Suprapubic skin (tissue), 4 donors: ENCODE results near the gene PSMD11. TPM values are rescaled to one million over a fixed set of nuclear protein-coding genes. Genes with fewer than 3 reads are reported as not detected.

Source experiments
- DNase-seq, 2 donors: peaks; one replicate each; pipeline ENCODE4 v3.0.0-alpha.2; 2019; ENCODE audit warnings: low spot score in 2 of 2
- H3K27ac ChIP-seq: fragments of 200-600 bp; sonication (generic); one replicate; pipeline ENCODE4 v1.5.1; 2019
- H3K27me3 ChIP-seq: fragments of 200-600 bp; sonication (generic); one replicate; pipeline ENCODE4 v1.5.1; 2019
- H3K36me3 ChIP-seq: fragments of 200-600 bp; sonication (generic); one replicate; pipeline ENCODE4 v1.5.1; 2019
- H3K4me1 ChIP-seq: fragments of 200-600 bp; sonication (generic); one replicate; pipeline ENCODE4 v1.5.1; 2019
- H3K4me3 ChIP-seq: fragments of 200-600 bp; sonication (generic); one replicate; pipeline ENCODE4 v1.5.1; 2019; ENCODE audit warnings: mild to moderate bottlenecking
- H3K9me3 ChIP-seq: fragments of 200-600 bp; sonication (generic); one replicate; pipeline ENCODE4 v1.5.1; 2019
- EP300 ChIP-seq: sonication (generic); formaldehyde crosslinking; IDR thresholded peaks from one replicate; pipeline ENCODE4 v1.6.1; 2017; ENCODE audit warnings: antibody characterized with exemption
- POLR2A ChIP-seq, 2 donors: fragments of 450-650 bp; IDR thresholded peaks; one replicate each; pipeline ENCODE4 v1.6.1; 2017; ENCODE audit warnings: antibody characterized with exemption in 2 of 2, mild to moderate bottlenecking in 2 of 2, moderate library complexity in 2 of 2
- POLR2AphosphoS5 ChIP-seq, 3 donors: sonication (generic); formaldehyde crosslinking; IDR thresholded peaks; one replicate each; pipeline ENCODE4 v1.6.1; 2017; ENCODE audit warnings: antibody characterized with exemption in 3 of 3
- WGBS: methylation state at CpG from one replicate; pipeline ENCODE4 v1.1.5; 2018; 5-methylcytosine and 5-hydroxymethylcytosine counted together
- total RNA-seq, 4 donors: library from RNA; depleted of rRNA; stranded (reverse); fragments of >200 nt; gene quantifications; one replicate each; pipeline ENCODE4 v1.1.0, GENCODE V29; 2016
- TF ChIP-seq, protein P1 (sequence below), 2 donors: fragments of 200-600 bp in 1 of 2; fragments of 450-650 bp in 1 of 2; sonication (generic) in 1 of 2; IDR thresholded peaks; one replicate each; pipeline ENCODE4 v1.5.1; 2016 to 2019; ENCODE audit warnings: antibody characterized with exemption in 2 of 2, mild to moderate bottlenecking in 1 of 2, moderate library complexity in 1 of 2

Gene PSMD11
- total RNA-seq, 4 donors from 2014 or later: 52.3 to 59.9 (median 57.7) TPM

- H3K4me3 ChIP-seq: no peak overlapping the region
- peaks cover 33% of the 10 kb centered on the region for H3K4me1 ChIP-seq
- H3K27me3 ChIP-seq: no peaks in the 10 kb centered on the region
- 60% methylated on average over 1 of the region's 7 CpGs for WGBS
- no peaks in the 10 kb centered on the region for H3K9me3 ChIP-seq
- peak in 1 of 2 donors; percentile 79 for DNase-seq
- TF ChIP-seq, protein P1, sequence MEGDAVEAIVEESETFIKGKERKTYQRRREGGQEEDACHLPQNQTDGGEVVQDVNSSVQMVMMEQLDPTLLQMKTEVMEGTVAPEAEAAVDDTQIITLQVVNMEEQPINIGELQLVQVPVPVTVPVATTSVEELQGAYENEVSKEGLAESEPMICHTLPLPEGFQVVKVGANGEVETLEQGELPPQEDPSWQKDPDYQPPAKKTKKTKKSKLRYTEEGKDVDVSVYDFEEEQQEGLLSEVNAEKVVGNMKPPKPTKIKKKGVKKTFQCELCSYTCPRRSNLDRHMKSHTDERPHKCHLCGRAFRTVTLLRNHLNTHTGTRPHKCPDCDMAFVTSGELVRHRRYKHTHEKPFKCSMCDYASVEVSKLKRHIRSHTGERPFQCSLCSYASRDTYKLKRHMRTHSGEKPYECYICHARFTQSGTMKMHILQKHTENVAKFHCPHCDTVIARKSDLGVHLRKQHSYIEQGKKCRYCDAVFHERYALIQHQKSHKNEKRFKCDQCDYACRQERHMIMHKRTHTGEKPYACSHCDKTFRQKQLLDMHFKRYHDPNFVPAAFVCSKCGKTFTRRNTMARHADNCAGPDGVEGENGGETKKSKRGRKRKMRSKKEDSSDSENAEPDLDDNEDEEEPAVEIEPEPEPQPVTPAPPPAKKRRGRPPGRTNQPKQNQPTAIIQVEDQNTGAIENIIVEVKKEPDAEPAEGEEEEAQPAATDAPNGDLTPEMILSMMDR (IDR thresholded peaks at IDR 0.05): peak; percentile 28 to 54
- TF ChIP-seq POLR2AphosphoS5 (IDR thresholded peaks at IDR 0.05) (peak in 1 of 3 donors; percentile 18), EP300 (no peak)
- peaks cover 33% of the 10 kb centered on the region for H3K36me3 ChIP-seq
- H3K27ac ChIP-seq: no peak overlapping the region
Measured at GRCh38 chr17:32483451-32484019, 39.2 kb downstream of the PSMD11 start.

DNA sequence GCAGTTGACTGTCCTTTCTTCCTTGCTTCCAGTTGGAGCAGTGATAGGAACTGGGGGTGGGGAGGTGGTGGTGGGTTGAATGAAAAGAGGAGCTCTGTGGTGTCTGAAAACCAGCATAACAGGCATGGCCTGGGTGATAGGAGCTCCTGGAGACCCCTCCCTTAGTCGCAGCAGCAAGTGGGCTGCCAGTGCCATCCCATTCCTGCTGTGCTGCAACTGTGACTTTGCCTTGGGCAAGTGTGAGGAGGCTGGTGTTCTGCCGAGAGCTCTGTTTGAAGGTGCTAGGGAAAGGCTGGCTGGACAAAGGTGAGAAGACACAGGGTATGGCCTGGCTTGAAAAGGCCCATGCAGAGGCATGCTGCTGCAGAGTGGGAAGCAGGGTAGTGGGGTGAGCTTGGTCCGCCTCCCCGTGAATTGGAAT lies 39.7 kb downstream of the PSMD11 start:
- TF ChIP-seq, protein P1 (IDR thresholded peaks at IDR 0.05): no peak
- TF ChIP-seq POLR2AphosphoS5 (IDR thresholded peaks at IDR 0.05): no peak
- no peak for TF ChIP-seq POLR2A (IDR thresholded peaks at IDR 0.05)
- TF ChIP-seq EP300: no peak
- WGBS: 78% methylated on average over 4 of the region's 4 CpGs
- no peak overlapping the region for H3K27ac ChIP-seq
- H3K27me3 ChIP-seq: no peaks in the 10 kb centered on the region
- H3K4me1 ChIP-seq: peaks cover 33% of the 10 kb centered on the region
- peaks cover 28% of the 10 kb centered on the region for H3K36me3 ChIP-seq
- no peak overlapping the region for H3K4me3 ChIP-seq
- no peaks in the 10 kb centered on the region for H3K9me3 ChIP-seq
- peak in 1 of 2 donors; percentile 57 for DNase-seq

- Histone ChIP-seq H3K9me3 (no peaks in the 10 kb centered on the region), H3K36me3 (peaks cover 22% of the 10 kb centered on the region), H3K4me1 (peaks cover 33% of the 10 kb centered on the region), H3K27me3 (no peaks in the 10 kb centered on the region), H3K4me3 (no peak overlapping the region), H3K27ac (no peak overlapping the region)
- TF ChIP-seq POLR2AphosphoS5 (IDR thresholded peaks at IDR 0.05) (no peak), EP300 (no peak), POLR2A (IDR thresholded peaks at IDR 0.05) (no peak)
- TF ChIP-seq, protein P1 (IDR thresholded peaks at IDR 0.05): no peak
- no peak for DNase-seq
- WGBS: 83% methylated on average over 11 of the region's 11 CpGs
Measured at GRCh38 chr17:32484628-32485027, 40.3 kb downstream of the PSMD11 start.

DNA sequence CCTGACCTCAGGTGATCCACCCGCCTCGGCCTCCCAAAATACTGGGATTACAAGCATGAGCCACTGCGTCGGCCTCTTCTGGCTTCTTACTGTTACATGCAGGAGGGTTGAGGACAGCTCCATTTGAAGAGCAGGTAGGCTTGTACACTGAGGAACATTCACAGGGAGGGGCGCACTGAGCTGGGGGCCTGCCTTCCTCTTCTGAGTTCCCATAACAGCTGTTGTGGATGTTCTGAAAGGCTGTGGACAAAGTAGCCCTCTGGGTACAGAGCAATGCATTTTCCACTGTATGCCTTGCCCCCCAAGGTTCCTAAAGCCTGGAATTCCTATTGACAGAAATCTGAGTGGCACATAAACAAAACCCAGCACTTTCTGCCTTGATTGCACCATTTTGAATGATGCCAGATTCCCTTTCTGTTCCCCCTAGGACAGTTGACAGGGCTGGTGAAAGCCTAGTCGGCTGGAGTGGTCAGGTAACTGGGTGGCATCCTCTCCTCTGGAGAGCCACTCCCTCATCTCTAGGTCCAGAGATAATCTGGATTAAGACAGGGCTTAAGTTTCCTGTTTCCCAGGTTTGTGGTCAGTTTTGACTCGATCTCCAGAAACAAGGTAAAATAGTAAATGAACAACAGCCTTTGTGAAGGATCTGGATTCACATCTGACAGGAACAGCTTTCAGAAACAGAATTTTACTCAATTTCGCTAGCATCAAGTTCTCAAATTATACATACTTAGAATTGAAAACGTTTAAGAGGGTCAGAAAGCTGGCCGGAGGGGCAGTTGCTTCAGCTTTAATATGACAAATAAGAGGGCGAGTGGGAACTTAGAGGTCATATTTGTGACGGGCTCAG lies 41.2 kb downstream of the PSMD11 start:
- Histone ChIP-seq H3K27ac (peak overlapping the region; percentile 76), H3K9me3 (no peaks in the 10 kb centered on the region), H3K36me3 (peaks cover 14% of the 10 kb centered on the region), H3K4me1 (peaks cover 38% of the 10 kb centered on the region), H3K4me3 (peak overlapping the region; percentile 70), H3K27me3 (no peaks in the 10 kb centered on the region)
- TF ChIP-seq, protein P1 (IDR thresholded peaks at IDR 0.05): no peak
- TF ChIP-seq POLR2AphosphoS5 (IDR thresholded peaks at IDR 0.05) (no peak), POLR2A (IDR thresholded peaks at IDR 0.05) (no peak), EP300 (no peak)
- DNase-seq: peak in 1 of 2 donors; percentile 49
- 75% methylated on average over 12 of the region's 12 CpGs for WGBS

DNA sequence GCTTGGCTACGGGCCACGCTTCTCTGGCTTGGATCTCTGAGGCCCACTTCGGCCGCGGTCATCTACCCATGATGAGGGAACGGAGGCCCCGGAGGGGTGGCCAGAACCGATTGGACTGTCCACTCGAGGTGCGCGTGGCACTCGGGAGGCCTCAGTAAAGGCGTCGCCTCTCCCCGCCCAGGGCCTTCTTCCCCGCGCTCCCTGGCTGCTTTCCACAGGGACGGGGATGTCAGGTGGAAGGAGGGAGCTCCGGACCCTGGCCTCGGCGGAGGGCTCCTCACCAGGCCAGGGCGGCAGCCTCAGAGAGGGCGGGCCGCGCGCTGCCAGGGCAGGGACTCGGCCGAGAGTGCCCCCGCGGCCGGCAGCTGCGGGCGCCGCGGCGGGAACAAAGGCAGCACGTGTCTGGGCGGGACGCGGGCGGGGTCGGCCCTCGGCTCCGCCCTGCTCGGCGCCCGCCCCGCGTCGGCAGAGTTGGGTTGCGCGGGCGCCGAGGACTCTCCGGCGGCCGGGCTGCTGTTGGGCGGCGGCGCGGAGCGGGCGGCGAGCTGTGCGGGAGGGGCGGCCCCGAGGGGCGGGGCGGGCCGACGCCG lies 41.9 kb downstream of the PSMD11 start:
- TF ChIP-seq POLR2AphosphoS5 (IDR thresholded peaks at IDR 0.05): no peak
- no peak for TF ChIP-seq EP300
- TF ChIP-seq, protein P1 (IDR thresholded peaks at IDR 0.05): no peak
- no peak for TF ChIP-seq POLR2A (IDR thresholded peaks at IDR 0.05)
- peak overlapping the region; percentile 70 for H3K4me3 ChIP-seq
- peaks cover 6% of the 10 kb centered on the region for H3K36me3 ChIP-seq
- H3K4me1 ChIP-seq: peaks cover 38% of the 10 kb centered on the region
- peak overlapping the region; percentile 76 for H3K27ac ChIP-seq
- DNase-seq: no peak
- WGBS: 33% methylated on average over 2 of the region's 72 CpGs
- no peaks in the 10 kb centered on the region for H3K27me3 ChIP-seq
- no peaks in the 10 kb centered on the region for H3K9me3 ChIP-seq
